ENCODE results near the gene FGFR3.

Gene FGFR3

DNA sequence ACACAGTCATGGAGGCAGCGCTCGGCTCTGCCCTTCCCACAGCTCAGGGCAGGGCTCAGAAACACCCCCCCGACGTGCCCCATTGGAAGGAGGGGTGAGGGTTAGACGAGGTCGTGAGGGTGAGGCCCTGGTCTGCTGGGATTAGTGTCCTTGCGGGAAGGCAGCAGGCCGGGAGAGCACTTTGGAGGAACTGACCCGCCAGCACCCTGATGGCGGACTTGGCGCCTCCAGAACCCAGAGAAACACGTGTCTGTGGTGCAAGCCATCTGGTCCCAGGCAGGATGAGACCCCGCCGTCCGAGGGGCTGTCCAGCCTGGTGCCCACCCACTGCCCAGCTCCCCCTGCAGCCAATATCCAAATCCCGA is 45.5 kb upstream of the FGFR3 start:
- H3K4me3 ChIP-seq (ENCODE audit: insufficient read depth in 1 of 2, low read depth in 1 of 2, low read length in 2 of 2) = peak overlapping the region in 1 of 2 experiments; percentile 3
- DNase-seq = no peak

DNA sequence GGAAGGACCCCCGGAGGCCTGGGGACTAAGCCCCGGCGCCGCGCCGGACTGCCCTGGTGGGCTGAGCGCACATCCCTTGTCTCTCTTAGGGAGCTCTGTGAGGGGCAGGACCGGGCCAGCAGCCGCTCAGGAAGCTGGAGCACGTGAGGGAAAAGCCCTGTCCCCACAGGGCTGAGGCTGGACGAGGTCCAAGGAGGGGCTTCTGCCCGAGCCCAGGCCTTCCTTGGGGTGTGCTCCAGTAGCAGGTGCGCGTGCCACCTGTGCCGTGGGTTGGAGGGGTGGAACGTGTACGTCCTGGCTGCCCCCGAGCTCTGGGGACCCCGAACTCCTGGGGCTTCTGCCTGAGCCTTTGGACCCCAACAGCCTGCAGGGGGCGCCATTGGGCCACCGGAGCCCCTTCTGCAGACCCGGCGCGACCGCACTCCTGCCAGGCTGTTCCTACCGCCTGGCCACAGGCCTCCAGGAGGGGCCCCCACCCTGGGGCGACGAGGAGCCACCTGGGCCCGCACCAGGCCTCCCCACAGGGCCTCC is 44.6 kb upstream of the FGFR3 start:
- no peak overlapping the region for H2BK15ac ChIP-seq (ENCODE audit: low read depth, poor library complexity, severe bottlenecking)
- 17% methylated on average over 18 of the region's 29 CpGs for WGBS
- H3K4ac ChIP-seq (ENCODE audit: low read depth in 1 of 2, low read length in 2 of 2) = no peak overlapping the region

More for the DNA sequence above, 45.5 kb upstream of the FGFR3 start:
- Histone ChIP-seq H2AK5ac (ENCODE audit: low read length, severe bottlenecking) (no peak overlapping the region), H3K79me1 (replicated peaks; ENCODE audit: low read length, poor library complexity, severe bottlenecking) (no peaks in the 10 kb centered on the region), H3K18ac (ENCODE audit: low read depth in 1 of 2, low read length in 2 of 2) (no peak overlapping the region), H4K91ac (ENCODE audit: low read length) (no peak overlapping the region), H3K27ac (ENCODE audit: low read length, poor library complexity, severe bottlenecking) (no peak overlapping the region), H3K27me3 (ENCODE audit: control insufficient read depth in 1 of 2, insufficient read depth in 1 of 2, low read length in 2 of 2) (peaks cover 0 to 19% of the 10 kb centered on the region in 2 experiments), H3K4me1 (ENCODE audit: control insufficient read depth, insufficient read depth, low read depth, low read length) (peaks cover 14% of the 10 kb centered on the region), H4K8ac (ENCODE audit: low read length) (no peak overlapping the region), H3K4ac (ENCODE audit: low read depth in 1 of 2, low read length in 2 of 2) (no peak overlapping the region), H2BK12ac (ENCODE audit: low read length in 2 of 2) (no peak overlapping the region), H3K4me2 (ENCODE audit: low read length, poor library complexity, severe bottlenecking) (no peak overlapping the region), H3K9ac (ENCODE audit: low read length) (no peak overlapping the region), H3K14ac (ENCODE audit: low read length in 2 of 2) (no peak overlapping the region), H2AFZ (ENCODE audit: low read depth, low read length) (no peak overlapping the region), H2BK15ac (ENCODE audit: low read depth, poor library complexity, severe bottlenecking) (no peak overlapping the region), H2BK5ac (ENCODE audit: low read depth, low read length, poor library complexity, severe bottlenecking) (no peak overlapping the region), H3K36me3 (ENCODE audit: control insufficient read depth in 1 of 2, insufficient read depth in 2 of 2, low read depth in 1 of 2, low read length in 2 of 2) (peaks cover 0 to 21% of the 10 kb centered on the region in 2 experiments), H3K23ac (ENCODE audit: low read length in 2 of 2) (no peak overlapping the region), H2BK120ac (ENCODE audit: low read depth, low read length) (no peak overlapping the region), H3K9me3 (ENCODE audit: control insufficient read depth, low read length) (no peaks in the 10 kb centered on the region)
- WGBS = 90% methylated on average over 16 of the region's 16 CpGs

DNA sequence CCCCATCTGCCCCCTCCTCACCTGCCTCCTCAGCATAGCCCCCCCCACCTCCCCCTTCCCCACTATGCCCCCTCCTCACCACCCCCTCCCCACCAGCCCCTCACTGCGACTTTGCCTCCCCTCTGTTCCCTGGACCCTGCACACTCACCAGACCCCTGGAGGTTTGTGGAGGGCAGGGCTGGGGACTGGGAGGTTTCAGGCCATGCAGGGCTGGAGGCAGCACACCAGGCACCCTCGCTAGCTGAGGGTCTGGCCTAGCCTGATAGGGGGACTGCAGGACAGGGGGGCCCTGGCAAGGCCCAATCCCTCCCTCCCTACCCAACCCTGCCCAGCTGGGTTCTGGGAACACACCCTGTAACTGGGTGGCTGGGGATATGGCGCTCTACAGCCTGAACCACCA is 43.7 kb upstream of the FGFR3 start:
- Histone ChIP-seq H2AFZ (ENCODE audit: low read depth, low read length) (no peak overlapping the region), H3K9ac (ENCODE audit: low read length) (no peak overlapping the region), H3K9me3 (ENCODE audit: control insufficient read depth, low read length) (no peaks in the 10 kb centered on the region), H2BK15ac (ENCODE audit: low read depth, poor library complexity, severe bottlenecking) (no peak overlapping the region), H3K36me3 (ENCODE audit: control insufficient read depth in 1 of 2, insufficient read depth in 2 of 2, low read depth in 1 of 2, low read length in 2 of 2) (peaks cover 0 to 15% of the 10 kb centered on the region in 2 experiments), H3K18ac (ENCODE audit: low read depth in 1 of 2, low read length in 2 of 2) (no peak overlapping the region), H3K14ac (ENCODE audit: low read length in 2 of 2) (no peak overlapping the region), H3K23ac (ENCODE audit: low read length in 2 of 2) (no peak overlapping the region), H3K4ac (ENCODE audit: low read depth in 1 of 2, low read length in 2 of 2) (no peak overlapping the region), H4K91ac (ENCODE audit: low read length) (no peak overlapping the region), H3K4me2 (ENCODE audit: low read length, poor library complexity, severe bottlenecking) (no peak overlapping the region), H3K4me1 (ENCODE audit: control insufficient read depth, insufficient read depth, low read depth, low read length) (peaks cover 24% of the 10 kb centered on the region), H2BK12ac (ENCODE audit: low read length in 2 of 2) (no peak overlapping the region), H3K4me3 (ENCODE audit: insufficient read depth in 1 of 2, low read depth in 1 of 2, low read length in 2 of 2) (no peak overlapping the region), H2AK5ac (ENCODE audit: low read length, severe bottlenecking) (no peak overlapping the region), H3K27ac (ENCODE audit: low read length, poor library complexity, severe bottlenecking) (no peak overlapping the region), H2BK5ac (ENCODE audit: low read depth, low read length, poor library complexity, severe bottlenecking) (no peak overlapping the region), H3K27me3 (ENCODE audit: control insufficient read depth in 1 of 2, insufficient read depth in 1 of 2, low read length in 2 of 2) (peaks cover 0 to 21% of the 10 kb centered on the region in 2 experiments), H4K8ac (ENCODE audit: low read length) (no peak overlapping the region), H3K79me1 (replicated peaks; ENCODE audit: low read length, poor library complexity, severe bottlenecking) (no peaks in the 10 kb centered on the region), H2BK120ac (ENCODE audit: low read depth, low read length) (no peak overlapping the region)
- no peak for DNase-seq
- 63% methylated on average over 2 of the region's 3 CpGs for WGBS

More for the DNA sequence above, 44.6 kb upstream of the FGFR3 start:
- Histone ChIP-seq H3K4me3 (ENCODE audit: insufficient read depth in 1 of 2, low read depth in 1 of 2, low read length in 2 of 2) (no peak overlapping the region), H3K4me1 (ENCODE audit: control insufficient read depth, insufficient read depth, low read depth, low read length) (peaks cover 16% of the 10 kb centered on the region), H3K27me3 (ENCODE audit: control insufficient read depth in 1 of 2, insufficient read depth in 1 of 2, low read length in 2 of 2) (peaks cover 0 to 19% of the 10 kb centered on the region in 2 experiments), H3K27ac (ENCODE audit: low read length, poor library complexity, severe bottlenecking) (no peak overlapping the region), H3K23ac (ENCODE audit: low read length in 2 of 2) (no peak overlapping the region), H3K9me3 (ENCODE audit: control insufficient read depth, low read length) (no peaks in the 10 kb centered on the region), H4K8ac (ENCODE audit: low read length) (no peak overlapping the region), H2BK5ac (ENCODE audit: low read depth, low read length, poor library complexity, severe bottlenecking) (no peak overlapping the region), H2BK120ac (ENCODE audit: low read depth, low read length) (no peak overlapping the region), H3K14ac (ENCODE audit: low read length in 2 of 2) (peak overlapping the region in 1 of 2 experiments; percentile 18), H2BK12ac (ENCODE audit: low read length in 2 of 2) (no peak overlapping the region), H3K9ac (ENCODE audit: low read length) (no peak overlapping the region), H2AFZ (ENCODE audit: low read depth, low read length) (no peak overlapping the region), H3K4me2 (ENCODE audit: low read length, poor library complexity, severe bottlenecking) (peak overlapping the region; percentile 38), H3K36me3 (ENCODE audit: control insufficient read depth in 1 of 2, insufficient read depth in 2 of 2, low read depth in 1 of 2, low read length in 2 of 2) (peaks cover 0 to 20% of the 10 kb centered on the region in 2 experiments), H2AK5ac (ENCODE audit: low read length, severe bottlenecking) (no peak overlapping the region), H4K91ac (ENCODE audit: low read length) (no peak overlapping the region), H3K79me1 (replicated peaks; ENCODE audit: low read length, poor library complexity, severe bottlenecking) (no peaks in the 10 kb centered on the region), H3K18ac (ENCODE audit: low read depth in 1 of 2, low read length in 2 of 2) (no peak overlapping the region)
- peak; percentile 71 for DNase-seq

DNA sequence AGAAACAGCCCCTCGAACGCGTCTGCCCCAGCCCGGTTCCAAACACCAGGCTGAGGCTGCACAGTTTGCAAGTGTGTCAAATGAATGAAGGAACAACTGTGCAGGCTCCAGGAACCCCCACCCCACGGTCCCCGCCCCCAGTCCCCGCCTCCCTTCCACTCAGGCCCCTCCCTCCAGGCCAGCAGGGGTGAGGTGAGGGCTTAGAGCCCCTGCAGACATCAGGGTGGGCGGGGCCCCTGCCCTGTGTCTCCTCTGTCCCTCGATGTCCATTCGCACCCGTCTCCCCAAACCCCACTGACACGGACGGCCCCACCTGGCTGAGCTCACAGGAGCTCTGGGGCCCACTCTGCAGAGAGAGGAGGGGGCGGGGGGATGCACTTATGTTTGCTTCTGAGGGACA is 43.3 kb upstream of the FGFR3 start:
- peaks cover 0 to 10% of the 10 kb centered on the region in 2 experiments for H3K36me3 ChIP-seq (ENCODE audit: control insufficient read depth in 1 of 2, insufficient read depth in 2 of 2, low read depth in 1 of 2, low read length in 2 of 2)
- no peak overlapping the region for H4K91ac ChIP-seq (ENCODE audit: low read length)
- no peak overlapping the region for H3K4ac ChIP-seq (ENCODE audit: low read depth in 1 of 2, low read length in 2 of 2)
- peaks cover 0 to 25% of the 10 kb centered on the region in 2 experiments for H3K27me3 ChIP-seq (ENCODE audit: control insufficient read depth in 1 of 2, insufficient read depth in 1 of 2, low read length in 2 of 2)
- no peak overlapping the region for H2AK5ac ChIP-seq (ENCODE audit: low read length, severe bottlenecking)
- H3K18ac ChIP-seq (ENCODE audit: low read depth in 1 of 2, low read length in 2 of 2) = no peak overlapping the region
- H3K23ac ChIP-seq (ENCODE audit: low read length in 2 of 2) = no peak overlapping the region
- no peak for DNase-seq
- H3K14ac ChIP-seq (ENCODE audit: low read length in 2 of 2) = no peak overlapping the region
- no peak overlapping the region for H2BK15ac ChIP-seq (ENCODE audit: low read depth, poor library complexity, severe bottlenecking)
- 68% methylated on average over 11 of the region's 14 CpGs for WGBS
- H3K9ac ChIP-seq (ENCODE audit: low read length) = no peak overlapping the region
- no peak overlapping the region for H3K27ac ChIP-seq (ENCODE audit: low read length, poor library complexity, severe bottlenecking)
- H2BK12ac ChIP-seq (ENCODE audit: low read length in 2 of 2) = no peak overlapping the region
- no peak overlapping the region for H4K8ac ChIP-seq (ENCODE audit: low read length)
- H3K4me2 ChIP-seq (ENCODE audit: low read length, poor library complexity, severe bottlenecking) = no peak overlapping the region
- H2AFZ ChIP-seq (ENCODE audit: low read depth, low read length) = no peak overlapping the region
- no peak overlapping the region for H2BK5ac ChIP-seq (ENCODE audit: low read depth, low read length, poor library complexity, severe bottlenecking)
- H3K79me1 ChIP-seq (replicated peaks; ENCODE audit: low read length, poor library complexity, severe bottlenecking) = no peaks in the 10 kb centered on the region
- H3K9me3 ChIP-seq (ENCODE audit: control insufficient read depth, low read length) = no peaks in the 10 kb centered on the region
- H3K4me3 ChIP-seq (ENCODE audit: insufficient read depth in 1 of 2, low read depth in 1 of 2, low read length in 2 of 2) = no peak overlapping the region
- peaks cover 27% of the 10 kb centered on the region for H3K4me1 ChIP-seq (ENCODE audit: control insufficient read depth, insufficient read depth, low read depth, low read length)
- H2BK120ac ChIP-seq (ENCODE audit: low read depth, low read length) = no peak overlapping the region
